Measurements from ENCODE around the gene SPTBN5.

The SPTBN5 gene

DNA sequence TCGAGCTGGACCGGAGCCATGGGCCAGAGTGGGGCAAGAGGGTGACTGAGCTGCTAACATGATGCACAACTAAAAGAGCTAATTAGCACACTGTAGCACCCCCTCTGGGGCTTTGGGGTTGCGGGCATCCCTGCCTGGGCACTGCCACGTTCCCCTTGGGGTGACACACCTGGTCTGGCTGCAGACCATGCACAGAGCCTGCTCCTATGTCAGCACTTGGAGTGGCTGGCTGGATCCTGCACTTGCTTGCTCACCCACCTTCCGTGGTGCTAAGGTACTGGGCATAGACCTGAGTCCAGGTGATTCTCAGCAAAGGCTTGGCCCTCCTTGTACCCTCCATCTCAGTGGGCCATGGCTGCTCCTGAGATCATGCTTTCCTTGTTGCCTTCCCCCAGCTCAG is 12.8 kb upstream of the SPTBN5 start:
- Mint-ChIP-seq H3K4me3 (no peak overlapping the region), H3K4me1 (peaks cover 8% of the 10 kb centered on the region), H3K36me3 (ENCODE audit: insufficient read depth) (peaks cover 9% of the 10 kb centered on the region), H3K9me3 (no peaks in the 10 kb centered on the region), H3K27ac (ENCODE audit: low read depth) (peak overlapping the region; percentile 59), H3K27me3 (no peaks in the 10 kb centered on the region)
- DNase-seq (ENCODE audit: low spot score in 2 of 2) (no peak), ATAC-seq (replicated peaks; ENCODE audit: extremely low read depth, poor library complexity, severe bottlenecking) (no peak)

DNA sequence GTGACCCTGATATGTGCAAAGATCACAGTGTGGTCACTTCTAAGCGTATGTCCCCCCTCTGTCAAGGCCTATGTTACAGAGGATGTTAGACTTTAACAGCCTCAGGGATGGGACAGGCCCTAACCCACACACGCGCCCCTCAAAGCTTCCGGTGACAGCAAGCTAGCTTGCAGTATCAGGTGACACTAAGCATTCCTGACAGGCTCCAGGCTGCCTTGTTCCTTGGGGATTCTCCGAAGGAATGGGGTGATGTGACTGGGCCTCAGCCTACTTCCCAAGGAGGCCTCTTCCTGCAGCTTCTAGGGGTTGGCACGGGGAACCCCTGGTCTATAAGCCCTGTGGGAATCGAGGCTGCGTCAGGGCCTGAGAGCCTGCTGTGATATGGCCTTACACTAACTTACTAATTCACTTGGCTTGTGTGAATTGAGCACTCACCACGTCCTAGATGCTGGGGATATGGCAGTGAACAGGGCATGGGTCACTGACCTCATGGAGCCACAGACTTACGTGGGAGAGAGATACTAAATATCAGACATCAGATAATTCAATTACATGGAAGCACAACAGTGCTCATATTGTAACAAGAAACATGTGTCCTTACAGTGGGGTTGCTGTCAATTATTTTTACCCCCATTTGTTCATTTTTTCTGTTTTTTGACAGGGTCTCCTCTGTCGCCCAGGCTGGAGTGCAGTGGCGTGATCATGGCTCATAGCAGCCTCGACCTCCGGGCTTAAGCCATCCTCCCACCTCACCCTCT is 11.4 kb upstream of the SPTBN5 start:
- Mint-ChIP-seq H3K9me3 (no peaks in the 10 kb centered on the region), H3K27ac (ENCODE audit: low read depth) (peak overlapping the region; percentile 76), H3K4me3 (no peak overlapping the region), H3K4me1 (peaks cover 8% of the 10 kb centered on the region), H3K27me3 (no peaks in the 10 kb centered on the region), H3K36me3 (ENCODE audit: insufficient read depth) (peaks cover 13% of the 10 kb centered on the region)
- ATAC-seq (replicated peaks; ENCODE audit: extremely low read depth, poor library complexity, severe bottlenecking) = no peak
- DNase-seq (ENCODE audit: low spot score in 2 of 2) = no peak

DNA sequence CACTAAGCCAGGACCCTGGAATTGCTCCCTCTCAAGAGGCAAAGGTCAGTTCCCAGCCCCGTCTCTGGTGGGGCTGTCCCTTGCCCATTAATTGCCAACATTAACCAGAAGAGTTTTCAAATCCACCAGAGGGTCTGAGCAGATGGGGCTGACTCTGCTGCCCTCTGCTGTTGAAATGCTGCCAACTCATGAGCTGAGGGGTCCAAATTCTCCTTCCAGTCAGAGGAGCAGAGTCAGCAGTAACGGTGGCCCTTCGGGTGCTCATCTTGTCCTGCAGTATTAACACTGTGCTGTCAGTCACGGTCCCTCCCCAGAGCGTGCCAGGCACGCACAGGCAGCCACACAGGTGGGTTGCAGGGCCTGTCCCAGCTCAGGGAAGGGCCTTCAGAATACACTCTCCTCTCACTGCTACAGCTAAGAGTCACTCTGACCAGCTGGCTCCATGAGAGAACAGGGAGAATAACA is 10.7 kb upstream of the SPTBN5 start:
- no peaks in the 10 kb centered on the region for H3K27me3 Mint-ChIP-seq
- H3K4me1 Mint-ChIP-seq = peaks cover 8% of the 10 kb centered on the region
- peak overlapping the region; percentile 76 for H3K27ac Mint-ChIP-seq (ENCODE audit: low read depth)
- ATAC-seq (replicated peaks; ENCODE audit: extremely low read depth, poor library complexity, severe bottlenecking) (peak; percentile 79), DNase-seq (ENCODE audit: low spot score in 2 of 2) (peak; percentile 60 to 67)
- H3K36me3 Mint-ChIP-seq (ENCODE audit: insufficient read depth) = peaks cover 15% of the 10 kb centered on the region
- no peak overlapping the region for H3K4me3 Mint-ChIP-seq
- H3K9me3 Mint-ChIP-seq = no peaks in the 10 kb centered on the region

DNA sequence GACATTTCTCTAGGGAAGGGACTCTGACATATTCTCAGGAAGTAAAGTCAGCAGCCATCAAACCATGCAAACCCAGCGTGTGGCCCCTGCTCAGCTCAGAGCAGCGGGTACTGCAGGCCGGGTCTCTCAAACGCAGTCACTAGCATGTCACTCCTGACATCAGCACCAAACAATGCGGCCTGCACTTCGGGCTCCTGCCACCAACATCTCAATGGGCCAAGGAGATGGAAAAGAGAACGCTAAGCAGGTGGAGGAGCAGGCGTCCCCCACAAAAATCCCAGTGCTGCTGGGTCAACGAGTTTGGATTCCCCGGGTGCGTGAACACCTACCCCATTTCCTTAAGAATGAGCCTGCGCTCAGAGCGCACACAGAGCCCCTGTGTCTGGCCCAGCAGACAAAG is 9.9 kb upstream of the SPTBN5 start:
- Mint-ChIP-seq H3K4me3 (no peak overlapping the region), H3K27ac (ENCODE audit: low read depth) (no peak overlapping the region), H3K4me1 (peaks cover 8% of the 10 kb centered on the region), H3K36me3 (ENCODE audit: insufficient read depth) (peaks cover 12% of the 10 kb centered on the region), H3K27me3 (no peaks in the 10 kb centered on the region), H3K9me3 (no peaks in the 10 kb centered on the region)
- ATAC-seq (replicated peaks; ENCODE audit: extremely low read depth, poor library complexity, severe bottlenecking) = no peak
- DNase-seq (ENCODE audit: low spot score in 2 of 2) = no peak

- DNase-seq (ENCODE audit: low spot score in 2 of 2) = no peak
- peaks cover 8% of the 10 kb centered on the region for H3K4me1 Mint-ChIP-seq
- no peak overlapping the region for H3K4me3 Mint-ChIP-seq
- no peak for ATAC-seq (replicated peaks; ENCODE audit: extremely low read depth, poor library complexity, severe bottlenecking)
- no peaks in the 10 kb centered on the region for H3K27me3 Mint-ChIP-seq
- peak overlapping the region; percentile 5 for H3K27ac Mint-ChIP-seq (ENCODE audit: low read depth)
- no peaks in the 10 kb centered on the region for H3K9me3 Mint-ChIP-seq
- H3K36me3 Mint-ChIP-seq (ENCODE audit: insufficient read depth) = peaks cover 14% of the 10 kb centered on the region
Observed at GRCh38 chr15:41901431-41901830, 7.6 kb upstream of the SPTBN5 start.

DNA sequence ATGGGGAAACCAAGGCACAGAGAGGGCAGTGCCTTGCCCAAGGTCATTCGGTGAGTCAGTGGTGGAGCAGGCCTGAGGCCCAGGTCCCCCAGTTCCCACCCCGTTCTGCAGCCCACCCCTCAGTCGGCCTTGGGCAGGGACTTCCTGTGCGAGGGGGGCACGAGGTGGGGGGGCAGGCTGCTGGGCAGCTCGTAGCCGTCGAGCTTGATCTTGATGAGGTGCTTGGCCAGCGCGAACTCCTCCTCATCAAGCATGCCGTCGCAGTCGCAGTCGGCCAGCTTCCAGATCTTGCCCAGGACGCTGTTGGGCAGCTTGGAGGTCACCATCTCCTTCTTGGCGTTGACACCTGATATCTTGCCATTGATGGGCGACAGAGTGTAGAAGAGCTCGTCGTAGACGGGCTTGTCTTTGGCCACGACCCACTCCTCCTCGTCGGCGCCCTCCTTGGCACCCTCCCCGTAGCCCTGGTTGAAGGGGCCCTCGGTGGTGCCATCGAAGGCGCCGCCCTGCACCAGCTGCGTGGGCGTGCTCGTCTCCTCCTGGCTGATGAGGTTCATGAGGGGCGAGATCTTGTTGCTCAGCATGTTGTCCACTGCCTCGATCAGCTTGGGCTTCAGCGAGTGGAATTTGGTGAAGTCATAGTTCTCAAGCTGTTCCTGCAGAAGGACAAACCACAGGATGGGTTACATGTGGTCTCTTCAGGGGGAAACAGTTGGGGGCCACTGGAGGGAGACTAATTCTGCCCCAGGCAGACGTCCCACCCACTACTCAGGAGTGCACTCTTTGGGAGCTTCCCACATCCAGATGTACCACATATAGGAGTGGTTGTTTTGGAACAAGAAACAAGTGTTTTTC is 6.9 kb upstream of the SPTBN5 start:
- peak overlapping the region; percentile 5 for H3K27ac Mint-ChIP-seq (ENCODE audit: low read depth)
- no peaks in the 10 kb centered on the region for H3K9me3 Mint-ChIP-seq
- ATAC-seq (replicated peaks; ENCODE audit: extremely low read depth, poor library complexity, severe bottlenecking) (no peak), DNase-seq (ENCODE audit: low spot score in 2 of 2) (no peak)
- H3K27me3 Mint-ChIP-seq = no peaks in the 10 kb centered on the region
- H3K36me3 Mint-ChIP-seq (ENCODE audit: insufficient read depth) = peaks cover 14% of the 10 kb centered on the region
- peaks cover 8% of the 10 kb centered on the region for H3K4me1 Mint-ChIP-seq
- H3K4me3 Mint-ChIP-seq = no peak overlapping the region

GRCh38 chr15:41899854-41900442 is 6.1 kb upstream of the SPTBN5 start:
- Mint-ChIP-seq H3K4me3 (no peak overlapping the region), H3K27ac (ENCODE audit: low read depth) (peak overlapping the region; percentile 61), H3K4me1 (peaks cover 15% of the 10 kb centered on the region), H3K27me3 (no peaks in the 10 kb centered on the region), H3K9me3 (no peaks in the 10 kb centered on the region), H3K36me3 (ENCODE audit: insufficient read depth) (peaks cover 18% of the 10 kb centered on the region)
- ATAC-seq (replicated peaks; ENCODE audit: extremely low read depth, poor library complexity, severe bottlenecking) (no peak), DNase-seq (ENCODE audit: low spot score in 2 of 2) (no peak)

DNA sequence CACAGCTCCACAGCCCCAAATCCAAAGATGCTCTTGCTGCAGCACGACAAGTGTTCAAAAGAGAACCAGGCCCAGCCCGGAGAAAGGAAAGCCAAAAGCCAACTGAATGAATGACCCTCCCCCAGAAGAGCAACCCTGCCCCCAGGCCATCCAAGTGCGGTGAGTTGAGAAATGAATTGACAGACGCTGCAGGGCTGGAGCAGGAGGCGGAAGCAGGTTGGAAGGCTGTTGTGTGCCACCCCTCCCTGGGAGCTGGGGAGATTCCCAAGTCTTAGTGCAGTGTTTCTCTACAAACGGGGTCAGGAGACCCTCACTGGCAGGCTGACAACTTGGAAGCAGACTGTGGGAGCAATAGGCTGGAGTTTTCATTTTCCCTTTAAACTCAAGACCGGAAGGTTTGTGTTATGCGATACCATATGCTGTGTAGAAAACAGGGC is 3.5 kb upstream of the SPTBN5 start:
- Mint-ChIP-seq H3K4me3 (no peak overlapping the region), H3K9me3 (no peaks in the 10 kb centered on the region), H3K27ac (ENCODE audit: low read depth) (peak overlapping the region; percentile 96), H3K36me3 (ENCODE audit: insufficient read depth) (peaks cover 20% of the 10 kb centered on the region), H3K4me1 (peaks cover 28% of the 10 kb centered on the region), H3K27me3 (no peaks in the 10 kb centered on the region)
- no peak for ATAC-seq (replicated peaks; ENCODE audit: extremely low read depth, poor library complexity, severe bottlenecking)
- no peak for DNase-seq (ENCODE audit: low spot score in 2 of 2)

DNA sequence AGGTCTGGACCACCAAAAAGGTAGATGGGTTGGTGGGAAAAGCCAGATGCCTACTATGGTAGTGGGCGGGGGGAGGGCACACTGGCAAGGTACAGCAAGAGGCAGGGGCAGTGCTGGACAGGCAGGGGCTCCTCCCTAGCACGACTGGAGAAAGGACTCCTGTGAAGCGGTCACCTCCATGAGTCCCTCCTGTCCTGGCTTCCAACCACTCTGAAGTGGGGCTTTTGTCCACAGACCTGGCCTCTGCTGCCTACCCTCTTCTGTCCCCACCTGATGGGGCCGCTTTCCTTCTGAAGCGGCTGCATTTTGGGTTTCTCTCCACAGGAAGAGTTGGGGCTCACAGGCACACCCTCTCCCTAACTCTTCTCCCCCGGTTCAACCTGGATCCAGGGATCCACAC is 2.7 kb upstream of the SPTBN5 start:
- H3K36me3 Mint-ChIP-seq (ENCODE audit: insufficient read depth) = peaks cover 20% of the 10 kb centered on the region
- ATAC-seq (replicated peaks; ENCODE audit: extremely low read depth, poor library complexity, severe bottlenecking) (no peak), DNase-seq (ENCODE audit: low spot score in 2 of 2) (no peak)
- H3K9me3 Mint-ChIP-seq = no peaks in the 10 kb centered on the region
- no peaks in the 10 kb centered on the region for H3K27me3 Mint-ChIP-seq
- peak overlapping the region; percentile 96 for H3K27ac Mint-ChIP-seq (ENCODE audit: low read depth)
- peaks cover 32% of the 10 kb centered on the region for H3K4me1 Mint-ChIP-seq
- H3K4me3 Mint-ChIP-seq = no peak overlapping the region

DNA sequence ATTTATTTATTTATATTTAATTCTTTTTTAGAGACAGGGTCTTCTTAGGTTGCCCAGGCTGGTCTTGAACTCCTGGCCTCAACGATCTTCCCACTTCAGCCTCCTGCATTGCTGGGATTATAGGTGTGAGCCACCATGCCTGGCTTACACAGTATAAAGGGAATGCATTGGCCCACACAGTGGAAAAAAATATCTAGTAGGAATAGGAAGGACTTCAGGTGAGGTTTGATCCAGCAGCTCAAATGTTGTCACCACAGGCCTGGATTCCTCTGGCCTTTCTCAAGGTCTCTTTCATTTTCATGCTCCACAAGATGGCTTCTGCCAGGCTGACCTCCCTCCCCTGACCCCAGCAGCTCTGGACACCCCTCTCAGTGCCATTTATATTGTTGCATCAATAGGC is 2.1 kb upstream of the SPTBN5 start:
- H3K27ac Mint-ChIP-seq (ENCODE audit: low read depth) = peak overlapping the region; percentile 96
- no peak overlapping the region for H3K4me3 Mint-ChIP-seq
- ATAC-seq (replicated peaks; ENCODE audit: extremely low read depth, poor library complexity, severe bottlenecking) = no peak
- H3K36me3 Mint-ChIP-seq (ENCODE audit: insufficient read depth) = peaks cover 20% of the 10 kb centered on the region
- H3K9me3 Mint-ChIP-seq = no peaks in the 10 kb centered on the region
- no peak for DNase-seq (ENCODE audit: low spot score in 2 of 2)
- peaks cover 32% of the 10 kb centered on the region for H3K4me1 Mint-ChIP-seq
- H3K27me3 Mint-ChIP-seq = no peaks in the 10 kb centered on the region

GRCh38 chr15:41895491-41895890 is 1.6 kb upstream of the SPTBN5 start:
- peak overlapping the region; percentile 96 for H3K27ac Mint-ChIP-seq (ENCODE audit: low read depth)
- H3K36me3 Mint-ChIP-seq (ENCODE audit: insufficient read depth) = peaks cover 18% of the 10 kb centered on the region
- H3K4me3 Mint-ChIP-seq = peak overlapping the region; percentile 58
- ATAC-seq (replicated peaks; ENCODE audit: extremely low read depth, poor library complexity, severe bottlenecking) (no peak), DNase-seq (ENCODE audit: low spot score in 2 of 2) (no peak)
- no peaks in the 10 kb centered on the region for H3K9me3 Mint-ChIP-seq
- peaks cover 32% of the 10 kb centered on the region for H3K4me1 Mint-ChIP-seq
- no peaks in the 10 kb centered on the region for H3K27me3 Mint-ChIP-seq

GRCh38 chr15:41894791-41895463 is 1.1 kb upstream of the SPTBN5 start:
- ATAC-seq (replicated peaks; ENCODE audit: extremely low read depth, poor library complexity, severe bottlenecking) = peak; percentile 100
- peaks cover 32% of the 10 kb centered on the region for H3K4me1 Mint-ChIP-seq

More at GRCh38 chr15:41894791-41895463, 1.1 kb upstream of the SPTBN5 start:
- peak; percentile 81 to 94 for DNase-seq (ENCODE audit: low spot score in 2 of 2)
- Mint-ChIP-seq H3K27ac (ENCODE audit: low read depth) (peak overlapping the region; percentile 96), H3K9me3 (no peaks in the 10 kb centered on the region), H3K4me3 (peak overlapping the region; percentile 58), H3K27me3 (no peaks in the 10 kb centered on the region), H3K36me3 (ENCODE audit: insufficient read depth) (peaks cover 14% of the 10 kb centered on the region)
